ENCODE data around the gene JUND. TPM values are rescaled to one million over a fixed set of nuclear protein-coding genes. Genes with fewer than 3 reads are reported as not detected.

JUND gene
- total and polyA plus RNA-seq, 4 donors = 12.8 to 103 (median 41.8) TPM

GRCh38 chr19:18291019-18291524, 9.7 kb upstream of the JUND start:
- H3K4me1 ChIP-seq (ENCODE audit: control insufficient read depth in 4 of 4, insufficient read depth in 4 of 4, low read length in 3 of 4) = peaks cover 3 to 9% (median 6%) of the 10 kb centered on the region in 4 donors
- peak overlapping the region in 1 of 3 donors; percentile 57 for H3K4me3 ChIP-seq (ENCODE audit: low read depth in 1 of 3, low read length in 3 of 3)

GRCh38 chr19:18290302-18291018, 9.0 kb upstream of the JUND start:
- H3K27ac ChIP-seq (ENCODE audit: low read depth in 1 of 2, low read length in 2 of 2) = peak overlapping the region; percentile 39 to 67
- WGBS = 48% methylated on average over 14 of the region's 14 CpGs
- no peak overlapping the region for H3K4me3 ChIP-seq (ENCODE audit: low read depth in 1 of 3, low read length in 3 of 3)
- DNase-seq (ENCODE audit: low spot score) = no peak
- H3K9me3 ChIP-seq (ENCODE audit: control insufficient read depth in 4 of 4, low read length in 3 of 4) = no peaks in the 10 kb centered on the region
- no peaks in the 10 kb centered on the region for H3K27me3 ChIP-seq (ENCODE audit: control insufficient read depth in 4 of 4, insufficient read depth in 4 of 4, low read length in 3 of 4)
- peaks cover 3 to 9% (median 6%) of the 10 kb centered on the region in 4 donors for H3K4me1 ChIP-seq (ENCODE audit: control insufficient read depth in 4 of 4, insufficient read depth in 4 of 4, low read length in 3 of 4)
- no peak overlapping the region for H3K9ac ChIP-seq (ENCODE audit: low read depth in 1 of 2, low read length in 2 of 2)
- H3K36me3 ChIP-seq (ENCODE audit: control insufficient read depth in 4 of 4, insufficient read depth in 3 of 4, low read depth in 1 of 4, low read length in 3 of 4) = no peaks in the 10 kb centered on the region
- no peak for TF ChIP-seq NR2F2 (IDR thresholded peaks at IDR 0.05)
- no peak for TF ChIP-seq HNF4G (IDR thresholded peaks at IDR 0.05)
- no peak for TF ChIP-seq REST (IDR thresholded peaks at IDR 0.05)
- no peak for TF ChIP-seq YY1 (IDR thresholded peaks at IDR 0.05)
- TF ChIP-seq SP1 (IDR thresholded peaks at IDR 0.05) = no peak
- TF ChIP-seq EGR1 (IDR thresholded peaks at IDR 0.05; ENCODE audit: low read depth in 2 of 2) = no peak
- no peak for TF ChIP-seq FOXA2 (IDR thresholded peaks at IDR 0.05)
- no peak for TF ChIP-seq MAX (IDR thresholded peaks at IDR 0.05)

More at GRCh38 chr19:18291019-18291524, 9.7 kb upstream of the JUND start:
- peak overlapping the region; percentile 85 for H3K27ac ChIP-seq (ENCODE audit: low read depth in 1 of 2, low read length in 2 of 2)
- WGBS = 63% methylated on average over 21 of the region's 21 CpGs
- no peak for DNase-seq (ENCODE audit: low spot score)
- H3K27me3 ChIP-seq (ENCODE audit: control insufficient read depth in 4 of 4, insufficient read depth in 4 of 4, low read length in 3 of 4) = no peaks in the 10 kb centered on the region
- TF ChIP-seq FOXA1 (IDR thresholded peaks at IDR 0.05) = no peak
- no peak for TF ChIP-seq MAX (IDR thresholded peaks at IDR 0.05)
- no peak for TF ChIP-seq SP1 (IDR thresholded peaks at IDR 0.05)
- TF ChIP-seq FOXA2 (IDR thresholded peaks at IDR 0.05) = no peak
- TF ChIP-seq REST (IDR thresholded peaks at IDR 0.05) = no peak
- TF ChIP-seq GABPA (IDR thresholded peaks at IDR 0.05 in 1 of 2, conservative IDR thresholded peaks at IDR 0.05 in 1 of 2) = no peak
- TF ChIP-seq RAD21 (IDR thresholded peaks at IDR 0.05) = no peak
- no peak for TF ChIP-seq EGR1 (IDR thresholded peaks at IDR 0.05; ENCODE audit: low read depth in 2 of 2)
- TF ChIP-seq NR2F2 (IDR thresholded peaks at IDR 0.05) = no peak
- TF ChIP-seq ZBTB33 (IDR thresholded peaks at IDR 0.05) = no peak
- TF ChIP-seq YY1 (IDR thresholded peaks at IDR 0.05) = no peak
- no peak for TF ChIP-seq RXRA (IDR thresholded peaks at IDR 0.05)
- TF ChIP-seq HNF4G (IDR thresholded peaks at IDR 0.05) = no peak
- no peak for TF ChIP-seq JUND (IDR thresholded peaks at IDR 0.05)
- H3K36me3 ChIP-seq (ENCODE audit: control insufficient read depth in 4 of 4, insufficient read depth in 3 of 4, low read depth in 1 of 4, low read length in 3 of 4) = no peaks in the 10 kb centered on the region
- H3K9ac ChIP-seq (ENCODE audit: low read depth in 1 of 2, low read length in 2 of 2) = peak overlapping the region in 1 of 2 donors; percentile 42
- H3K9me3 ChIP-seq (ENCODE audit: control insufficient read depth in 4 of 4, low read length in 3 of 4) = no peaks in the 10 kb centered on the region
